ENCODE measurements around the gene EYA3.

Gene EYA3

GRCh38 chr1:27971674-27972073 lies 116.7 kb downstream of the EYA3 start:
- DNase-seq, result no peak
- Mint-ChIP-seq H3K4me1 (peaks cover 22% of the 10 kb centered on the region), H3K36me3 (peaks cover 25% of the 10 kb centered on the region), H3K9me3 (no peaks in the 10 kb centered on the region), H3K4me3 (no peak overlapping the region), H3K27ac (no peak overlapping the region), H3K27me3 (no peaks in the 10 kb centered on the region)
- CTCF ChIA-PET, result interaction anchor here (0.7 to 2.0 kb wide), 4 partner anchors 8 to 114 kb away, joined by 3 to 7 read pairs (median 3); no protein-coding TSS in a partner anchor

DNA sequence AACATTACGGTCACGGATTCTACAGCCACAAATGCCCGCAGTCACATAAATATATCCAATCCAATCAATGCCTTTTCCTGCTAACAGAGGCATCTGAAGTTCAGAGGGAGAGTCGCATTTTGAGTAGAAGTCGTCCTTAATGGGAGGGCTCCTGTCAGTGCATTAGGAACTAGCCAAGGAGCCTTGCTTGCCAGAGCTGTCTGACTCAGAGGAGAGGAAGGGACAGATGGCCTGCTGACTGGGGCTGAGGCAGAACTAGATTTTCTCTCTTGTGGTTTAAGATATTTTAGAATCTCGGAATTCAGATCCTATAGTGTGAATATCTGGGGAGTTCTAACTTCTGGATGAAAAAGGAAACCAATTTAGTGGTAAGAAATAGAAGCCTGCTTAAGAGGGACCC lies 118.0 kb downstream of the EYA3 start:
- H3K4me1 Mint-ChIP-seq, result peaks cover 22% of the 10 kb centered on the region
- DNase-seq, result no peak
- peaks cover 28% of the 10 kb centered on the region for H3K36me3 Mint-ChIP-seq
- H3K27me3 Mint-ChIP-seq, result no peaks in the 10 kb centered on the region
- CTCF ChIA-PET, result interaction anchor here (2.0 kb wide), 1 partner anchor 10 kb away, joined by 7 read pairs; no protein-coding TSS in a partner anchor
- H3K4me3 Mint-ChIP-seq, result no peak overlapping the region
- H3K27ac Mint-ChIP-seq, result no peak overlapping the region
- no peaks in the 10 kb centered on the region for H3K9me3 Mint-ChIP-seq

GRCh38 chr1:27968692-27969091 lies 119.7 kb downstream of the EYA3 start:
- DNase-seq, result no peak
- Mint-ChIP-seq H3K9me3 (no peaks in the 10 kb centered on the region), H3K27ac (no peak overlapping the region), H3K27me3 (no peaks in the 10 kb centered on the region), H3K36me3 (peaks cover 36% of the 10 kb centered on the region), H3K4me3 (no peak overlapping the region), H3K4me1 (peaks cover 19% of the 10 kb centered on the region)
- CTCF ChIA-PET, result no interaction called here

GRCh38 chr1:27967884-27968466 lies 120.4 kb downstream of the EYA3 start:
- Mint-ChIP-seq H3K4me3 (no peak overlapping the region), H3K27ac (no peak overlapping the region), H3K9me3 (no peaks in the 10 kb centered on the region), H3K36me3 (peaks cover 39% of the 10 kb centered on the region), H3K27me3 (no peaks in the 10 kb centered on the region), H3K4me1 (peaks cover 26% of the 10 kb centered on the region)
- CTCF ChIA-PET, result no interaction called here
- no peak for DNase-seq

DNA sequence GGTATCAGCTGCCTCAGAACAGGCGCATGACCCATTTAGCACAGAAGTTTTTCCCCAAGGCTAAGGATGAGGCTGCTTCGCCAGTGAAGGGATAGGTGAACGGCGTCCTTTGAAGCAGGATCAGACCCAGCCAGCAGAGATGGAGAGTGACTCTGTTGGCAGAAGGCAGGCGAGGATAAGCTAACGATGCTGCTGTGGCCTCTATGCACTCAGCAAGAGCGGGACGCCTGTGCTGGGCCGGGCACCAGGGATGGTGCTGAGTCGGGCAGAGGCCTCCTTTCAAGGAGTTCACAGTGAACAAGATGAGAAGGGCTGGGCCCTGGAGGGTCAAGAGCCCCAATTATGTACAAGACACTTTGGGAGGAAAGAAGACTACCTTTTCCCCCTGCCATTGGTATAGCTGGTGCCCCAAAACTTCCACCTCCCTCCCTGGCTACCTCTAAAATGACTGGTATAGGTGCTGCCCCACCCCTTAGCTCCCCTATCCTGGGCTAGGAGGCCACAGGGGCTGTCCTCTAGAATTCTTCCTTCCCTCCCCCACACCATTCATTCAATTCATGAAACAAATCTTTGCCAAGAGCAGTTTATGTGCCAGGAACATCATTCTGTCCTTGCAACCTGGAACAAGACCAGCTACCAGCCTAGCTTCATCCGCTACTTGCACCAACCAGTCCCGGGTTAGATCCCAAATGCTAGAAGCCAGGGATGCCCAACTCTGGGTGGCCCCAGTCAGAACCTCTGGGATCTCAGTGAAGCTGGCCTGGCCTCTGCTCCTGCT lies 121.1 kb downstream of the EYA3 start:
- H3K27ac Mint-ChIP-seq, result peak overlapping the region; percentile 37

DNA sequence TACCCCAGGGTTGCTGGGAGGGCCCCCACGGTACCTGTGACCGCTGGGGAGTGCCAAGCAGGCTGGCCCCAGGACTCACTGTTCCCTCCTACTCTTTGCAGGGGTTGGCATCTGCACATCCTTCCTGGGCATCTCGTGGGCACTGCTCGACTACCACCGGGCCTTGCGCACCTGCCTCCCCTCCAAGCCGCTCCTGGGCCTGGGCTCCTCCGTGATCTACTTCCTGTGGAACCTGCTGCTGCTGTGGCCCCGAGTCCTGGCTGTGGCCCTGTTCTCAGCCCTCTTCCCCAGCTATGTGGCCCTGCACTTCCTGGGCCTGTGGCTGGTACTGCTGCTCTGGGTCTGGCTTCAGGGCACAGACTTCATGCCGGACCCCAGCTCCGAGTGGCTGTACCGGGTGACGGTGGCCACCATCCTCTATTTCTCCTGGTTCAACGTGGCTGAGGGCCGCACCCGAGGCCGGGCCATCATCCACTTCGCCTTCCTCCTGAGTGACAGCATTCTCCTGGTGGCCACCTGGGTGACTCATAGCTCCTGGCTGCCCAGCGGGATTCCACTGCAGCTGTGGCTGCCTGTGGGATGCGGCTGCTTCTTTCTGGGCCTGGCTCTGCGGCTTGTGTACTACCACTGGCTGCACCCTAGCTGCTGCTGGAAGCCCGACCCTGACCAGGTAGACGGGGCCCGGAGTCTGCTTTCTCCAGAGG lies 121.9 kb downstream of the EYA3 start:
- CTCF ChIA-PET, result interaction anchor here (1.6 kb wide), 1 partner anchor 109 kb away, joined by 4 read pairs; no protein-coding TSS in a partner anchor
- Mint-ChIP-seq H3K27me3 (no peaks in the 10 kb centered on the region), H3K27ac (no peak overlapping the region), H3K36me3 (peaks cover 35% of the 10 kb centered on the region), H3K9me3 (no peaks in the 10 kb centered on the region), H3K4me3 (no peak overlapping the region), H3K4me1 (peaks cover 32% of the 10 kb centered on the region)
- no peak for DNase-seq

More for the DNA sequence above, 121.1 kb downstream of the EYA3 start:
- peaks cover 35% of the 10 kb centered on the region for H3K36me3 Mint-ChIP-seq
- H3K9me3 Mint-ChIP-seq, result no peaks in the 10 kb centered on the region
- H3K4me3 Mint-ChIP-seq, result no peak overlapping the region
- H3K27me3 Mint-ChIP-seq, result no peaks in the 10 kb centered on the region
- DNase-seq, result no peak
- H3K4me1 Mint-ChIP-seq, result peaks cover 26% of the 10 kb centered on the region
- CTCF ChIA-PET, result interaction anchor here (1.6 kb wide), 1 partner anchor 109 kb away, joined by 4 read pairs; no protein-coding TSS in a partner anchor

- peaks cover 37% of the 10 kb centered on the region for H3K4me1 Mint-ChIP-seq
- peak overlapping the region; percentile 14 for H3K27ac Mint-ChIP-seq
- no peaks in the 10 kb centered on the region for H3K27me3 Mint-ChIP-seq
- H3K36me3 Mint-ChIP-seq, result peaks cover 26% of the 10 kb centered on the region
- H3K9me3 Mint-ChIP-seq, result no peaks in the 10 kb centered on the region
- CTCF ChIA-PET, result no interaction called here
- no peak for DNase-seq
- H3K4me3 Mint-ChIP-seq, result no peak overlapping the region
These were observed 125.0 kb downstream of the EYA3 start for GRCh38 chr1:27963393-27963792.

- Mint-ChIP-seq H3K27ac (peak overlapping the region; percentile 62), H3K4me1 (peaks cover 35% of the 10 kb centered on the region)
These were observed 126.7 kb downstream of the EYA3 start for GRCh38 chr1:27961646-27962221.

GRCh38 chr1:27960762-27961645 lies 127.4 kb downstream of the EYA3 start:
- H3K36me3 Mint-ChIP-seq, result peaks cover 17% of the 10 kb centered on the region
- H3K27ac Mint-ChIP-seq, result peak overlapping the region; percentile 62
- H3K9me3 Mint-ChIP-seq, result no peaks in the 10 kb centered on the region
- peak overlapping the region; percentile 79 for H3K4me3 Mint-ChIP-seq
- H3K27me3 Mint-ChIP-seq, result peaks cover 10% of the 10 kb centered on the region
- no peak for DNase-seq
- H3K4me1 Mint-ChIP-seq, result peaks cover 35% of the 10 kb centered on the region
- CTCF ChIA-PET, result interaction anchor here (1.1 kb wide), 1 partner anchor 20 kb away, joined by 3 read pairs; no protein-coding TSS in a partner anchor

More at GRCh38 chr1:27961646-27962221, 126.7 kb downstream of the EYA3 start:
- peaks cover 18% of the 10 kb centered on the region for H3K36me3 Mint-ChIP-seq
- H3K4me3 Mint-ChIP-seq, result peak overlapping the region; percentile 79
- CTCF ChIA-PET, result interaction anchor here (1.1 kb wide), 1 partner anchor 21 kb away, joined by 3 read pairs; no protein-coding TSS in a partner anchor
- no peak for DNase-seq
- H3K27me3 Mint-ChIP-seq, result peaks cover 8% of the 10 kb centered on the region
- H3K9me3 Mint-ChIP-seq, result no peaks in the 10 kb centered on the region

- peak; percentile 90 for DNase-seq
- Mint-ChIP-seq H3K9me3 (no peaks in the 10 kb centered on the region), H3K27me3 (peaks cover 20% of the 10 kb centered on the region), H3K36me3 (peaks cover 11% of the 10 kb centered on the region), H3K4me1 (peaks cover 35% of the 10 kb centered on the region), H3K4me3 (peak within 1 kb of the TSS; percentile 79), H3K27ac (peak within 1 kb of the TSS; percentile 88)
- CTCF ChIA-PET, result interaction anchor here (0.7 to 1.0 kb wide), 3 partner anchors 19 to 104 kb away, joined by 3 read pairs; no protein-coding TSS in a partner anchor
These were observed 128.4 kb downstream of the EYA3 start, which contains the start of gene XKR8 for GRCh38 chr1:27959792-27960603. TSS of gene XKR8 (plus strand) at chr1:27959973. CDS start at chr1:27960070, 97 bp downstream.

- peaks cover 3% of the 10 kb centered on the region for H3K36me3 Mint-ChIP-seq
- H3K4me1 Mint-ChIP-seq, result peaks cover 31% of the 10 kb centered on the region
- peaks cover 35% of the 10 kb centered on the region for H3K27me3 Mint-ChIP-seq
- CTCF ChIA-PET, result interaction anchor here (1.5 kb wide), 1 partner anchor 10 kb away, joined by 3 read pairs; no protein-coding TSS in a partner anchor
- no peak overlapping the region for H3K4me3 Mint-ChIP-seq
- H3K27ac Mint-ChIP-seq, result no peak overlapping the region
- no peak for DNase-seq
- H3K9me3 Mint-ChIP-seq, result no peaks in the 10 kb centered on the region
These were observed 129.9 kb downstream of the EYA3 start for GRCh38 chr1:27958513-27958912.

DNA sequence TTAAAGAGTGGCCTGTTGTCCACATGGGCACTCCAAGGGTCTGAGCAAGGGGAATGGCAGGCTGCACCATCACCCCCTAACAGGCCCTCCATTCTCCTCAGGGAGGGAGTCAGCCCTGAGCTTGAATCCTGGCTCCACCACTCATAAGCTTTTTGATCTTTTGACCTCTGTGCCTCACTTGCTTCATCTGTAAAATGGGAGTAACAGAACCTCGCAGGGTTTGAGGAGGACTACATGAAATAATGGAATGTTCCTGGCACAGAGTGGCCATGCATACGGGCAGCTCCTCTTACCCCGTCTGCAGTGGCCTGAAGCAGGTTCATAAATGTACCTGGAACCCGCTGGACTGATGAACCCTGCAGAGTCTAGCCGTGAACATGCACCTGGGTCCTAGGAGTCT lies 130.8 kb downstream of the EYA3 start:
- CTCF ChIA-PET, result interaction anchor here (1.5 kb wide), 1 partner anchor 9 kb away, joined by 3 read pairs; no protein-coding TSS in a partner anchor
- no peak overlapping the region for H3K27ac Mint-ChIP-seq
- peaks cover 26% of the 10 kb centered on the region for H3K4me1 Mint-ChIP-seq
- no peak overlapping the region for H3K4me3 Mint-ChIP-seq
- no peak for DNase-seq
- peaks cover 2% of the 10 kb centered on the region for H3K36me3 Mint-ChIP-seq
- peaks cover 37% of the 10 kb centered on the region for H3K27me3 Mint-ChIP-seq
- no peaks in the 10 kb centered on the region for H3K9me3 Mint-ChIP-seq
